ENCODE measurements around the gene RPGRIP1L. TPM values are rescaled to one million over a fixed set of nuclear protein-coding genes. Genes with fewer than 3 reads are reported as not detected.

Gene RPGRIP1L
- total and polyA plus RNA-seq, 9 of the 15 experiments (the other 6 are each of a cell fraction or from before 2014, with no cell fraction given) = 3.2 to 7.7 (median 5.8) TPM

GRCh38 chr16:53740933-53741531 lies 37.4 kb upstream of the RPGRIP1L start:
- peaks cover 0 to 3% of the 10 kb centered on the region in 2 experiments; a peak in 1 of 5 replicates for H3K4me1 ChIP-seq (replicated peaks in 1 of 2; ENCODE audit: control insufficient read depth in 2 of 2, insufficient read depth in 2 of 2, low read length in 2 of 2)
- no peak overlapping the region for H3K9ac ChIP-seq (ENCODE audit: insufficient read depth in 1 of 2, low read depth in 2 of 2, low read length in 2 of 2)
- H3K9me3 ChIP-seq (replicated peaks; ENCODE audit: control insufficient read depth, insufficient read depth, low read depth, low read length) = no peaks in the 10 kb centered on the region
- no peak for DNase-seq (ENCODE audit: extremely low read depth in 1 of 4, low spot score in 3 of 4)
- H3K27ac ChIP-seq (ENCODE audit: extremely low read depth, low read depth, low read length) = no peak overlapping the region
- no peak overlapping the region for H3K4me3 ChIP-seq
- no peaks in the 10 kb centered on the region for H3K79me2 ChIP-seq (ENCODE audit: control insufficient read depth, insufficient read depth, low read length)
- TF ChIP-seq ZBTB40 (IDR thresholded peaks at IDR 0.05) = peak; percentile 92
- TF ChIP-seq ZBTB40 (CRISPR knock-in tag; IDR thresholded peaks at IDR 0.05) = peak; percentile 84
- no peak for TF ChIP-seq EZH2 (IDR thresholded peaks at IDR 0.05; ENCODE audit: borderline replicate concordance, low read depth, low read length)
- no peaks in the 10 kb centered on the region for H3K9me1 ChIP-seq (ENCODE audit: control insufficient read depth, insufficient read depth, low read length)
- WGBS (ENCODE audit: insufficient coverage, low coverage, missing lambda C conversion rate) = 33% methylated on average over 3 of the region's 3 CpGs
- CTCF ChIA-PET (ENCODE audit: low intra/inter-chr PET ratio) = no interaction called here
- no peak overlapping the region for H2AFZ ChIP-seq (ENCODE audit: low read depth, low read length)
- intact Hi-C loops (cut with micrococcal nuclease) (no loop called here), in situ Hi-C loops (cut with MboI) (no loop called here)
- FAIRE-seq = peak; percentile 29
- POLR2A ChIA-PET = interaction anchor here (0.6 to 0.8 kb wide), 2 partner anchors 463 to 1133 kb away, joined by 3 read pairs; no protein-coding TSS in a partner anchor
- no peaks in the 10 kb centered on the region for H3K27me3 ChIP-seq (ENCODE audit: control insufficient read depth in 2 of 2, insufficient read depth in 2 of 2, low read length in 2 of 2)
- ATAC-seq = no peak
- no peaks in the 10 kb centered on the region for H3K36me3 ChIP-seq (ENCODE audit: control insufficient read depth, insufficient read depth, low read length)
- BruUV-seq (replicated peaks) = no TSS peak
- peaks cover 3% of the 10 kb centered on the region; the same call in 1 of the 2 replicates for H4K20me1 ChIP-seq (replicated peaks; ENCODE audit: control insufficient read depth, insufficient read depth, low read length)
- no peak overlapping the region for H3K4me2 ChIP-seq (ENCODE audit: insufficient read depth, low read length)
